ENCODE data around the gene NUTF2. TPM values are rescaled to one million over a fixed set of nuclear protein-coding genes. Genes with fewer than 3 reads are reported as not detected.
"Not testable (repeated sequence)": the region's sequence is repeated elsewhere in the genome, so short reads cannot be mapped to it uniquely, and the experiment has no call there.

NUTF2 gene
- total RNA-seq, 1 experiment from 2014 or later: 318 TPM

DNA sequence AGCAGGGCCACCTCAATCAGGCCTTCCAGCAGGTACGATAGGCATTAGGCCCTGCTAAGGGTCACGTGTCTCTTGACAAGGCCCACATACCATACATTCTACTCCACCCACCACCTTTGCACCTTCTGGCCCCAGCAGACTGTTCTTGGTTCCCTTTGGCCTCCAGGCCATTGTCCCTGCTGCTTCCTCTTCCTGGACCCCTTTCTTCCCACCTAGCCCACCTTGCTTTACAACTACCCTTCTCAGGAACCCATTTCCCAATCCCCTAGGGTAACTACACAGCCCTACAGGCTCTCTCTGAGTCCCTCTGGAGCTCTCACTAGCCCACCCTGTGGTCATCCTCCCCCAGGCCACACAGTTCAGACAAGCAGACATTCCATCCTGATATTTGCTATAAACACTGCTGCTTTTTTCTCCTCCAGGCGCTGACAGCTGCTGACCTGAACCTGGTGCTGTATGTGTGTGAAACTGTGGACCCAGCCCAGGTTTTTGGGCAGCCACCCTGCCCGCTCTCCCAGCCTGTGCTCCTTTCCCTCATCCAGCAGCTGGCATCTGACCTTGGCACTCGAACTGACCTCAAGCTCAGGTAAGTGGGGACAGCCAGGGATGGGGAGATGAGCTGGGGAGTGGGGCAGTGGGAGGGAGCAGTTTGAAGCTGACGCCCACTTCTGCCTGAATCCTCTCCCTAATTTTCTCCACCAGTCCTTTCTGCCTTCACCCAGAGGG is 36.6 kb downstream of the NUTF2 start:
- DNase-seq (ENCODE audit: low read depth): no peak

GRCh38 chr16:67883872-67884261 is 37.1 kb downstream of the NUTF2 start:
- DNase-seq (ENCODE audit: low read depth): peak; percentile 52

DNA sequence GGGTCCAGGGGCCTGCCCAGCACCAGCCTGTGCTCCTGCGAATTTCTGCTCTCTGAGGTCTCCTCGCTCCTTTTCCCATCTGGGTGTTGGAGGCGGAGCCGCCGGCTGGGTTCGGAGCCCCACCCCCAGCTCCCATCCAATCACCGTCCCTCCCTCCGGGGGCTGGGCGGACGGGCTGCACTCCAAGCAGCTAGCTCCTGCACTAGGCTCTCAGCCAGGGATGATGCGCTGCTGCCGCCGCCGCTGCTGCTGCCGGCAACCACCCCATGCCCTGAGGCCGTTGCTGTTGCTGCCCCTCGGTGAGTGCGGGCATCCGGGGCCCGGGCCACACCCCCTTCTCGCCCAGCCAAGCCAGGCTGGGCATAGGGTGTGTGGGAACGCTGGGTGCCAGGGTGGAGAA is 38.0 kb downstream of the NUTF2 start, which contains the start of gene NRN1L:
TSS of gene NRN1L (plus strand) at position 202 of the 400 bp plus-strand sequence. CDS start at position 221, 19 bp downstream.
- DNase-seq (ENCODE audit: low read depth): no peak

GRCh38 chr16:67885545-67885944 is 38.8 kb downstream of the NUTF2 start:
- DNase-seq (ENCODE audit: low read depth): no peak

DNA sequence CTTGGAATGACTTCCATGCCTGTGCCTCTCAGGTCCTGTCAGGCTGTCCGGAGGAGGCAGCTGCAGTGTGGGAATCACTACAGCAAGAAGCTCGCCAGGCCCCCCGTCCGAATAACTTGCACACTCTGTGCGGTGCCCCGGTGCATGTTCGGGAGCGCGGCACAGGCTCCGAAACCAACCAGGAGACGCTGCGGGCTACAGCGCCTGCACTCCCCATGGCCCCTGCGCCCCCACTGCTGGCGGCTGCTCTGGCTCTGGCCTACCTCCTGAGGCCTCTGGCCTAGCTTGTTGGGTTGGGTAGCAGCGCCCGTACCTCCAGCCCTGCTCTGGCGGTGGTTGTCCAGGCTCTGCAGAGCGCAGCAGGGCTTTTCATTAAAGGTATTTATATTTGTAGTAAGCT is 39.2 kb downstream of the NUTF2 start:
- no peak for DNase-seq (ENCODE audit: low read depth)

DNA sequence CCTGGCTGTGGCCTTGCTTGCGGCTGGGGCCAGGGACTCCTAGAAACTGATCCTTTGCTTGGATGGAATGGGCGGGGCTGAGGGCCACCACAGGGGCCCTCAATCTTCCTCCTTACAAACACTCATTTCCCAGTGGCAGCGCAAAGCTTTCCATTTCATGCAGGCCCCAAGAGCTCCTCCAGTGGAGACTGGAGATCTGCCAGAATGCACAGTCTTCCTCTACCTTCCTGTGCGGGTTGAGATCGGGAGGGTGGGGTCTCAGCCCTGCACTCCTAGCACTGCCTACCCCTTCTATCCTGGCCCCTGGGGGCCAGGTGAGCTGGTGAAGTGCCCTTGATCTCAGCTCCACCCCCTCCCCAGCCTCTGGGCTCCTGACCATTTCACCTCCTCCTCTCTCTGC is 39.7 kb downstream of the NUTF2 start:
- DNase-seq (ENCODE audit: low read depth): no peak

- no peak for DNase-seq (ENCODE audit: low read depth)
These were observed 41.6 kb downstream of the NUTF2 start for GRCh38 chr16:67888331-67888730.

DNA sequence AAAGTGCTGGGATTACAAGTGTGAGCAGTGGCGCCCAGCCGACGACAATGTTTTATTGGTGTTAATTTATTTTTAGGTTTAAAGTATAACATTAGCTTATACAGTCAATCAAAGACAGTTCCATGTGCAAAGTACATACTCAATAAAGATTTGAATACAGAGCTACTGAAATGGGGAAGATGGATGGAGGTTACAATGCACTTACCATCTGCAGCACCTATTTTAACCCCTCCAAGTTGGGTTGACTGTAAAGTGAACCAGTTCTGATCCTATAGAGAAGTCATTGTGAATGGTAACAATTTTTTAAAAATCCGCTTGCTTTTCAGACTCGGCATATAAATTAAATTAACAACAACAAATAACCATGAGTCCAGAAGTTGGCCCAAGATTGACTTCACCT is 45.6 kb downstream of the NUTF2 start:
- DNase-seq (ENCODE audit: low read depth): no peak

DNA sequence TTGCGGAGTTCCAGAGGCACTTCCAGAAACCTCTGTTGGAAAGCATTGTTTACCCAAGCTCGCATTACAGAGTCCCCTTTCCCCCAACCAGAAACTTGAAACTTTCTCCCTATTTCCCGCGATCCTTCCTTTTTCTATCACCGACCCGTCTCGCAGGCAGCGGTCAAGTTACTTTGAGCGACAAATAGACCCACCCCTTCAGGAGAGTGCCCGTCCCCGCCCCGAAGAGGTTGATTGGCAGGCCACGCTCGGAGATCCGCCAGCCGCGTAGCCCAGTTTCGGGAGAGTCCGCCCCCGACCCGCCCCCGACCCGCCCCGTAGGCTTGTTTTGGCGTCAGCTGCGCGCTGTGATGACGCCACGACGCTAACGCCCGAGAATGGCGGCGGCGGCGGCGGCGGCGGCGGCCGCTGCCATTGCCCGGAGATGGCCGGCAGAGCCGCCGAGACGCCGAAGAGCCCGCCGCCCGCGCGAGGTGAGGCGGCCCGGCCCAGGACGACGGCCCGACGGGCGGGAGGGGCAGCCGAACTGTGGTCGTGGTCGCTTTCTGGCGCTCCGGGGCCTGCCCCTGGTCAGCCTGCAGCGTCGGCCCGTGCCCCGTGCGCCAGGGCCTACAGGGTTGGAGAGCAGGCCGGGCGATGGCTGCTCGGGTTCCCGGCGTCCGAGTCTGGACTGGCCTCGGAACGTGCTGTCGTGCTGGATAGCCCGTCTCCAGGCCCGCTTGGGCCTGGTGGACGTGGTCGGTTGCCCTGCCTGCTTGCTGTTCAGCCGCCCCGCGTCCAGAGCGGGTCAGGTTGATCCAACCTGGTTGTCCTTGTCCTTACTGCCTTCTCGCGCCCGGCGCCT is 46.4 kb downstream of the NUTF2 start, which contains the start of gene PSKH1:
TSS of gene PSKH1 (plus strand) at position 356 of the 844 bp plus-strand sequence. CDS start 15,496 bp downstream, outside the sequence.
- peak; percentile 92 for DNase-seq (ENCODE audit: low read depth)

DNA sequence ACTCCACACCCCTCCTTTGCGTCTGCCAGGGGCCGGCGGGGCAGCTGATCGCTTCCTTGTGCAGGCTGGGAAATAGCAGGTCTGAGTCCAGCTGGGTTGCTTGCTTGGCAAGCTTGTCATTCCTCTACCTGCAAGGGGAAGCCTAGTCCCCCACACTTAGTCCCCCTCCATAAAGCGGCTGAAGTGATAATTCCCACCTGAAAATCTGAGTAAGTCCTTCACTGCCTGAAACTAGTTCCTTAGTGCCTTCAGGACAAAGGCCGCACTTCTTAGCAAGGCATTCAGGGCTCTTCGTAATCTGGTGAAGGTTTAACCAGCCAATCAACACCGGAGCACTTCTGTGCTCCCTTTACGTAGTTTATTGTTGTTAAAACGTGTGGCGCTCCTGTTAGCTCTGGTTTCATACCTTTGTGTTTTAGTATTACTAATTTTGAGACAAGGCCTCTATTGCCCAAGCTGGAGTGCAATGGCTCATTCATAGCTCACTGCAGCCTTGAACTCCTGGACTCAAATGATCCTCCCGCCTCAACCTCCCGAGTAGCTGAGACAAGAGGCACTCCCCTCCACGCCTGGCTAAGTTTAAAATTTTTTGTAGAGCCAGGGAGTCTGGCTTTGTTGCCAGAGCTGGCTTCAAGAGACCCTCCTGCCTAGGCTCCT is 47.1 kb downstream of the NUTF2 start:
- DNase-seq (ENCODE audit: low read depth): no peak

DNA sequence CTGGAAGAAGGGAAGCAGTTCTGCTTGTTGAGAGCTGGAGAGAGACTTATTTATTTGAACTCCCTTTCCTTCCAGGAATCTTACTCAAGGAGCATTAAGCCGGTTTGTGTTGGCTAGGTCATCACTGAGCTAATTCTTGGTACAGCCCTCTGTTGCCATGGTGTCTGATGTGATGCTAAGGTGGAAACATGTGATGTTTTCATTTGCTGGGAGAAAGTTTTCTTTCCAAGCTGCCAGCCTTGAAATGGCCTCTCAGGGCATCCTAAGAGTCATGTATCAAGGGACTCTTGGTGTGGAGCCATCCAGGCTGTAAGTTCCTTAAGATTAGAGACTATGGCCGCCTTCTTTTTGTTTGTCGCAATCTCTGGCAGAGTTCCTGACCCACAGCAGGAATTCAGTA is 50.5 kb downstream of the NUTF2 start:
- no peak for DNase-seq (ENCODE audit: low read depth)

DNA sequence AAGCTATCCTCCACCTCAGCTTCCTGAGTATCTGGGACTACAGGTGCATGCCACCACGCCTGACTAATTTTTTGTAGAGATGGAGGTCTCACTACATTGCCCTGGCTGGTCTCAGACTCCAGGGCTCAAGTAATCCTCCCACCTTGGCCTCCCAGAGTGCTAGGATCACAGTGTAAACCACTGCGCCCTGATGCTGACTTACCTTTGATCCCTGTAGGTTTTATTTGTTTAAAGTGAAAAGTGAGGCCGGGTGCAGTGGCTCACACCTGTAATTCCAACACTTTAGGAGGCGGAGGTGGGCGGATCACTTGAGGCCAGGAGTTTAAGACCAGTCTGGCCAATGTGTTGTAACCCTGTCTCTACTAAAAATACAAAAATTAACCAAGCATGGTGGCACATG is 55.0 kb downstream of the NUTF2 start:
- no peak for DNase-seq (ENCODE audit: low read depth)

DNA sequence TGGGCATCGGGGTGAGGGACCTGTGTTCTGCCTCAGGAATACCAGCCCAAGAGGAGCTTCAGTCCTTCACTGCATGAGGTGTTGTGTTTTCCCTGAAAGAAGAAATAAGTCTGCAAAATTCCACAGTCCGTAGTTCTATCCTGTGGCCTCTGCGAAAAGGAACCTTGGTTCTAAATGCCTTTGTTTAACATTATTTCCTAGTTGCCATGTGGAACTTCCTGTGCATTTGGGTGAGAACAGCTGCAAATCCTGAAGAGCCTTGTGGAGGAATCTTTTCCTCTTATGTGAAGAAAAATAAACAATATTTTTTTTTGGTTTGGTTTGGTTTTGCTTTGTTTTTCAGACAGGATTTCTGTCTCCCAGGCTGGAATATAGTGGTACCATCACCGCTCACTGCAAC is 56.1 kb downstream of the NUTF2 start:
- DNase-seq (ENCODE audit: low read depth): no peak

DNA sequence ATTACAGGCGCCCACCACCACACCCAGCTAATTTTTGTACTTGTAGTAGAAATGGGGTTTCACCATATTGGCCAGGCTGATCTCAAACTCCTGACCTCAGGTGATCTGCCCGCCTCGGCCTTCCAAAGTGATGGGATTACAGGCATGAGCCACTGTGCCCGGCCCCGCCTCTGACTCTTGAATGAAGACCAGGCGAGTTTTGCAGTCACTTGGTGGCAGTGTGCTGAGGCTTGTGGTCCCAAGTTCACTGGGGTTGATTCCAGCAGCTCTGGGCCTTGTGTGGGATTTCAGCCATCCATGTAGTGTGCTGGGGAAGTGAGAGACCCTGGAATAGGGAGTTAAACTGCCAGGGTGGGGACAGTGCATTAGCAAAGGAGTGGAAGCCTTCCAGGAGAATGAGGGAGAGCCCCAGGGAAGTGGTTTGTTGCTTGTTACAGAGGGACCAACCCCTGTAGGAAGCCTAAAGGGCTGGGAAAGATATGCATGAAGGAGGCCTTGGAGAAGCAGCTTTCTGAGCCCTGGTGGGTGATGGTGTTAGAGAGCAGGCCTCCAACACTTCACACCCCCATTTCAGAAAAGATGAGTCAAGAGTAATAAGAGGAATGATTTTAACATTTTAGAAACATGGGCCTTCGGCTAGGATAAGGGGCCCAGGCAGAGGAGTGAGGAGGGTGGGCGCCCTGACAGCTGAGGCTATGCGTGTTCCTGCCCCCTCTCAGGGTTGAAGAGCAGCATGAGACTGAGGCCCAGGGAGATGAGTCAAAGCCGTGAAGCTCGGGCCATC is 60.9 kb downstream of the NUTF2 start:
- DNase-seq (ENCODE audit: low read depth): no peak

DNA sequence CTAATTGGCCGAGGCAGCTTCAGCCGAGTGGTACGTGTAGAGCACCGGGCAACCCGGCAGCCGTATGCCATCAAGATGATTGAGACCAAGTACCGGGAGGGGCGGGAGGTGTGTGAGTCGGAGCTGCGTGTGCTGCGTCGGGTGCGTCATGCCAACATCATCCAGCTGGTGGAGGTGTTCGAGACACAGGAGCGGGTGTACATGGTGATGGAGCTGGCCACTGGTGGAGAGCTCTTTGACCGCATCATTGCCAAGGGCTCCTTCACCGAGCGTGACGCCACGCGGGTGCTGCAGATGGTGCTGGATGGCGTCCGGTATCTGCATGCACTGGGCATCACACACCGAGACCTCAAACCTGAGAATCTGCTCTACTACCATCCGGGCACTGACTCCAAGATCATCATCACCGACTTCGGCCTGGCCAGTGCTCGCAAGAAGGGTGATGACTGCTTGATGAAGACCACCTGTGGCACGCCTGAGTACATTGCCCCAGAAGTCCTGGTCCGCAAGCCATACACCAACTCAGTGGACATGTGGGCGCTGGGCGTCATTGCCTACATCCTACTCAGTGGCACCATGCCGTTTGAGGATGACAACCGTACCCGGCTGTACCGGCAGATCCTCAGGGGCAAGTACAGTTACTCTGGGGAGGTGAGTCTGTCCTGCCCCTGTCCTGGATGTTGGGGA is 62.5 kb downstream of the NUTF2 start:
- no peak for DNase-seq (ENCODE audit: low read depth)

DNA sequence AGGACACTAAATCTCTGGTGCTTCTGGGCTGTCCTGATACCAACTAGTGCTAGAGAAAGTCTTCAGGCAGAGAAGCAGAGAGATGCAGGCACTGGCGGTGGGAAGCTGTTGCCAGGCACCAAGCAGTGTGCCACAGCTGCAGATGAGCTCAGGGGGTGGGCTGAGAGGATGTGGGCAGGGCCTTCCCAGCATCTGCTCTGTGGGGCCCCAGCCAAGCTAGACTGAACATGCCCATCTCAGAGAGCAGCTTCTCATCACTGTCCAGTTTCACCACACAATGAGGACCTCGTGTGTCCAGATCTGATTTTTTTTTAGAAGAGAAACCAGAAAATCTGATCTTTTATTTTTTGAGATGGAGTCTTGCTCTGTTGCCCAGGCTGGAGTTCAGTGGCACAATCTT is 63.4 kb downstream of the NUTF2 start:
- DNase-seq (ENCODE audit: low read depth): peak; percentile 40

DNA sequence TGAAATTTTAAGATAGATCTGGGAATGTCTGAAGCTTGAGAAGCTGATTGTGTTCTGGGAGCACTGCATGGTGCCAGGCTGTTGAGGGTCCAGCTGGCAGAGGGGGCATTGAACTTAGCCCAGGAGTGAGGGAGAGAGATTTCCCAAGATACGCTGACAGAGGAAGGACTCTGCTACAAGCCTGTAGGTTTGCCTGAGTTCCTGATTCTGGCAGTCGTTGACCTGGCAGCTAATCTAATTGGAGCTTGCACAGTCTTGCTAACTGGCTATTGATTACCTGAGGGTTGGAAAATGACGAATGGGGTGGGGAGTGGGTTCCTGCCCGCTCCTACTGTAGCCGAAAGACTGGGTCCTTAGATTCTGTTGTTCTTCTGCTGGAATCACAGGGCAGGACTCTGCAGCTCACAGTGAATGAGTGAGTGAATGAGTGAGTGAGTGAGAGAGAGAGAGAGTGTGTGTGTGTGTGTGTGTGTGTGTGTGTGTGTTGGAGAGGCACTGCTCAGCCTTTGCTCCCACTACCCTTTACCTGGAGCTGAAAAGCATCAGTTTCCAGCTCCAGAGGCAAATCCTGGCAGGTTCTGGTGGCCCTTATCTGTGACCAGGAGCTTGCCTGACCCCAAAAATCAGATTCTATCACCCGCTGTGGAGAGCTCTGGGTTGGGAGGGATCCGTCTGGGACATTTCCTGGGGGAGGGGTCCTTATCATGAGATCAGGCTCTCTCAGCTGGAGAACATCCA is 68.2 kb downstream of the NUTF2 start:
- no peak for DNase-seq (ENCODE audit: low read depth)

DNA sequence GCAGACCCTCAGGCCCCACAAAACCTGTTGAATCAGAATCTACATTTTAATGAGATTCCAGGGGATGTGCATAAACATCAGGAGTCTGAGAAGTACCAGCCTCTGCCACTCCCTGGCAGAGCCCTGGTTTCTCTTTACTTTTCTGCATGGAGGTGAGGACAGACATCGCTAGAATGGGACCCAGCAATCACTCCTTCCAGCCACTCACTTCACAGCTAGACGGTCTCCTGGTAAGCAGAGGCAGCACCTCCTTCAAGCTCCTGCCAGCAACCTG is 68.7 kb downstream of the NUTF2 start:
- not testable (repeated sequence) for DNase-seq (ENCODE audit: low read depth)

- DNase-seq (ENCODE audit: low read depth): peak; percentile 61
These were observed 69.3 kb downstream of the NUTF2 start for GRCh38 chr16:67915831-67916723.
